IMR-90 (cell line): ENCODE data around the gene MYL2. TPM values are rescaled to one million over a fixed set of nuclear protein-coding genes. Genes with fewer than 3 reads are reported as not detected.

ENCODE experiments used
- ATAC-seq: fragments of 200-7000 bp; cut with Tn5 transposase; 2 replicates; pipeline ENCODE4 v1.9.1; 2020; ENCODE audit warnings: low read depth, mild to moderate bottlenecking, moderate library complexity
- BruUV-seq: library from RNA; stranded (reverse); fragments of 400-500 nt; replicated peaks from 2 replicates; lab custom pipeline; 2021; lab: Mats Ljungman, UMichigan
- CTCF ChIA-PET: fragments of 300-600 bp; formaldehyde crosslinking; extraction: SDS; loops from one replicate; lab custom pipeline; 2021; ENCODE audit warnings: antibody characterized with exemption; lab: Yijun Ruan, JAX
- POLR2A ChIA-PET: fragments of 300-600 bp; sonication (Branson Sonifier 250); formaldehyde crosslinking; loops from one replicate; lab custom pipeline; 2022; ENCODE audit warnings: antibody characterized with exemption; ENCODE audit not compliant: unreplicated experiment; lab: Charles Lee
- DNase-seq: peaks from one replicate; pipeline ENCODE4 v3.0.0; 2013
- H2AFZ ChIP-seq: replicated peaks from 2 replicates; pipeline ENCODE3; 2013; ENCODE audit warnings: low read length, mild to moderate bottlenecking; ENCODE audit not compliant: poor library complexity
- H2AK5ac ChIP-seq: 2 replicates; pipeline ENCODE4 v1.6.1; 2013; ENCODE audit warnings: low read depth, low read length, inconsistent platforms
- H2AK9ac ChIP-seq: replicated peaks from 2 replicates; pipeline ENCODE3; 2013; ENCODE audit warnings: mild to moderate bottlenecking, low read depth, low read length, moderate library complexity; ENCODE audit not compliant: poor library complexity
- H2BK120ac ChIP-seq: 2 replicates; pipeline ENCODE4 v1.6.1; 2013; ENCODE audit warnings: low read depth, low read length, inconsistent platforms
- H2BK15ac ChIP-seq: 3 replicates; pipeline ENCODE4 v1.6.1; 2013; ENCODE audit warnings: low read depth, low read length, inconsistent platforms
- H2BK20ac ChIP-seq: 2 replicates; pipeline ENCODE4 v1.6.1; 2013; ENCODE audit warnings: low read depth, mild to moderate bottlenecking, inconsistent platforms, low read length, moderate library complexity
- H2BK5ac ChIP-seq: 2 replicates; pipeline ENCODE4 v1.6.1; 2013; ENCODE audit warnings: mild to moderate bottlenecking, low read depth, low read length, inconsistent platforms; ENCODE audit not compliant: poor library complexity, severe bottlenecking
- H3K14ac ChIP-seq: replicated peaks from 2 replicates; pipeline ENCODE4 v1.6.1; 2013; ENCODE audit warnings: low read depth, low read length, inconsistent platforms
- H3K18ac ChIP-seq: 2 replicates; pipeline ENCODE4 v1.6.1; 2013; ENCODE audit warnings: low read depth, low read length, control low read depth
- H3K23ac ChIP-seq: 2 replicates; pipeline ENCODE4 v1.6.1; 2013; ENCODE audit warnings: low read depth, low read length, inconsistent platforms
- H3K27ac ChIP-seq: 2 replicates; pipeline ENCODE4 v1.5.1; 2013; ENCODE audit warnings: mild to moderate bottlenecking, control low read depth, low read length; ENCODE audit not compliant: insufficient read depth
- H3K27me3 ChIP-seq: 2 replicates; pipeline ENCODE4 v1.6.1; 2013; ENCODE audit warnings: low read length; ENCODE audit not compliant: control insufficient read depth, insufficient read depth
- H3K36me3 ChIP-seq: 2 replicates; pipeline ENCODE4 v1.6.1; 2013; ENCODE audit warnings: low read length, mixed read lengths; ENCODE audit not compliant: control insufficient read depth, insufficient read depth
- H3K4ac ChIP-seq: 2 replicates; pipeline ENCODE4 v1.6.1; 2013; ENCODE audit warnings: low read depth, low read length, inconsistent platforms
- H3K4me1 ChIP-seq: 2 replicates; pipeline ENCODE4 v1.6.1; 2013; ENCODE audit warnings: low read length, mixed read lengths; ENCODE audit not compliant: control insufficient read depth, insufficient read depth
- H3K4me2 ChIP-seq: 2 replicates; pipeline ENCODE4 v1.6.1; 2013; ENCODE audit warnings: low read depth, mild to moderate bottlenecking, control low read depth, low read length, moderate library complexity
- H3K4me3 ChIP-seq: 2 replicates; pipeline ENCODE4 v1.5.1; 2013; ENCODE audit warnings: low read depth, mild to moderate bottlenecking, control low read depth, low read length, moderate library complexity; ENCODE audit not compliant: insufficient read depth
- H3K56ac ChIP-seq: 2 replicates; pipeline ENCODE4 v1.6.1; 2013; ENCODE audit warnings: low read length, inconsistent platforms; ENCODE audit not compliant: insufficient read depth; ENCODE audit errors: extremely low read depth
- H3K79me1 ChIP-seq, 2 experiments: 2 replicates each; pipeline ENCODE4 v1.6.1; 2013; ENCODE audit warnings: low read length in 2 of 2, inconsistent platforms in 1 of 2, low read depth in 1 of 2
- H3K9ac ChIP-seq: 2 replicates; pipeline ENCODE4 v1.6.1; 2013; ENCODE audit warnings: low read depth, low read length, control low read depth
- H3K9me1 ChIP-seq: 2 replicates; pipeline ENCODE4 v1.6.1; 2013; ENCODE audit warnings: low read length, inconsistent platforms; ENCODE audit not compliant: insufficient read depth
- H3K9me3 ChIP-seq: 2 replicates; pipeline ENCODE4 v1.6.1; 2013; ENCODE audit warnings: low read length; ENCODE audit not compliant: control insufficient read depth, insufficient read depth
- H4K20me1 ChIP-seq: 2 replicates; pipeline ENCODE4 v1.6.1; 2013; ENCODE audit warnings: low read length, inconsistent platforms; ENCODE audit not compliant: insufficient read depth
- H4K5ac ChIP-seq: 2 replicates; pipeline ENCODE4 v1.6.1; 2013; ENCODE audit warnings: mild to moderate bottlenecking, low read depth, low read length, control low read depth
- H4K8ac ChIP-seq, 2 experiments: 2 replicates each; pipeline ENCODE4 v1.6.1; 2013; ENCODE audit warnings: low read depth in 2 of 2, low read length in 2 of 2, control low read depth in 1 of 2, inconsistent platforms in 1 of 2
- H4K91ac ChIP-seq: 2 replicates; pipeline ENCODE4 v1.6.1; 2013; ENCODE audit warnings: low read depth, low read length, inconsistent platforms; ENCODE audit not compliant: insufficient read depth
- BHLHE40 ChIP-seq: fragments of 150-350 bp; IDR thresholded peaks from 2 replicates; pipeline ENCODE4 v1.6.1; 2016; ENCODE audit warnings: mild to moderate bottlenecking, low read depth, low read length
- FOS ChIP-seq: fragments of 150-350 bp; IDR thresholded peaks from 2 replicates; pipeline ENCODE4 v1.6.1; 2016; ENCODE audit warnings: low read depth, low read length
- MAFK ChIP-seq: IDR thresholded peaks from 2 replicates; pipeline ENCODE4 v1.6.1; 2012; ENCODE audit warnings: low read depth, low read length, improper control_type of control experiment
- MXI1 ChIP-seq: IDR thresholded peaks from 2 replicates; pipeline ENCODE4 v1.6.1; 2012; ENCODE audit warnings: low read depth, mild to moderate bottlenecking, low read length, moderate library complexity, borderline replicate concordance
- POLR2A ChIP-seq: IDR thresholded peaks from 2 replicates; pipeline ENCODE4 v1.6.1; 2012; ENCODE audit warnings: mild to moderate bottlenecking, low read depth, low read length
- RCOR1 ChIP-seq: IDR thresholded peaks from 2 replicates; pipeline ENCODE4 v1.6.1; 2012; ENCODE audit warnings: mild to moderate bottlenecking, low read length, improper control_type of control experiment; ENCODE audit not compliant: insufficient replicate concordance
- SMC3 ChIP-seq: fragments of 150-350 bp; IDR thresholded peaks from 2 replicates; pipeline ENCODE4 v1.6.1; 2016; ENCODE audit warnings: low read depth, mild to moderate bottlenecking, antibody characterized with exemption, low read length, moderate library complexity
- USF2 ChIP-seq: fragments of 150-350 bp; IDR thresholded peaks from 2 replicates; pipeline ENCODE4 v1.6.1; 2017; ENCODE audit warnings: mild to moderate bottlenecking, antibody characterized with exemption, low read length, low read depth
- WGBS, 2 experiments: methylation state at CpG; one replicate each; pipeline versions ENCODE4 v1.1.5 to v1.1.7; 2013; ENCODE audit warnings: missing lambda C conversion rate in 2 of 2; ENCODE audit not compliant: insufficient read length in 1 of 2; ENCODE audit errors: extremely low coverage in 2 of 2; 5-methylcytosine and 5-hydroxymethylcytosine counted together
- dilution Hi-C: fragments of 300-500 bp; cut with HindIII; formaldehyde crosslinking; loops from one replicate; pipeline ENCODE4 v1.14.3; 2018; ENCODE audit warnings: low sequenced_read_pairs; ENCODE audit not compliant: unreplicated experiment
- in situ Hi-C: fragments of 300-500 bp; cut with MboI; formaldehyde crosslinking; loops from 3 replicates; pipeline ENCODE4 v1.14.3; 2019; ENCODE audit warnings: low sequenced_read_pairs, inconsistent platforms, mixed read lengths
- intact Hi-C: fragments of 100-400 bp; cut with micrococcal nuclease; formaldehyde crosslinking; loops from 2 replicates; pipeline ENCODE4 v1.10.0; 2022
- polyA plus RNA-seq, 3 experiments: library from polyadenylated mRNA; depleted of rRNA; stranded (reverse); fragments of >200 nt; gene quantifications; 2 replicates each; pipeline ENCODE4 v1.2.3, GENCODE V29; 2012; ENCODE audit warnings: low replicate concordance in 1 of 3
- total RNA-seq: library from RNA; depleted of rRNA; stranded (reverse); fragments of >200 nt; gene quantifications from 2 replicates; pipeline ENCODE4 v1.2.3, GENCODE V29; 2012
- TF ChIP-seq, protein P1 (sequence below): conservative IDR thresholded peaks from 2 replicates; pipeline ENCODE4 v1.5.1; 2012; ENCODE audit warnings: mild to moderate bottlenecking, low read depth, low read length, improper control_type of control experiment

Gene MYL2
- total and polyA plus RNA-seq, 2 of the 4 experiments (the other 2 are of a cell fraction), result not detected

GRCh38 chr12:110941391-110941790, 21.0 kb upstream of the MYL2 start:
- Histone ChIP-seq H3K4me2 (no peak overlapping the region), H3K4me1 (no peaks in the 10 kb centered on the region), H3K27me3 (peaks cover 2% of the 10 kb centered on the region), H4K5ac (no peak overlapping the region), H3K27ac (no peak overlapping the region), H2AK5ac (no peak overlapping the region), H2AFZ (no peak overlapping the region), H3K23ac (no peak overlapping the region), H3K18ac (no peak overlapping the region), H3K9me1 (no peaks in the 10 kb centered on the region), H3K4me3 (no peak overlapping the region), H2BK120ac (no peak overlapping the region), H4K20me1 (no peaks in the 10 kb centered on the region), H2BK20ac (no peak overlapping the region), H2BK15ac (no peak overlapping the region), H3K9ac (no peak overlapping the region), H3K79me1 (no peaks in the 10 kb centered on the region), H2AK9ac (no peak overlapping the region), H2BK5ac (no peak overlapping the region), H3K36me3 (no peaks in the 10 kb centered on the region), H4K8ac (no peak overlapping the region), H3K9me3 (no peaks in the 10 kb centered on the region), H3K4ac (no peak overlapping the region), H4K91ac (no peak overlapping the region), H3K14ac (no peak overlapping the region), H3K56ac (no peak overlapping the region)
- DNase-seq (no peak), ATAC-seq (no peak)
- intact Hi-C loops (no loop called here), in situ Hi-C loops (no loop called here), dilution Hi-C loops (no loop called here)
- TF ChIP-seq USF2 (no peak), FOS (no peak), SMC3 (no peak), POLR2A (no peak), MAFK (no peak), BHLHE40 (no peak), MXI1 (no peak), RCOR1 (no peak)
- TF ChIP-seq, protein P1, sequence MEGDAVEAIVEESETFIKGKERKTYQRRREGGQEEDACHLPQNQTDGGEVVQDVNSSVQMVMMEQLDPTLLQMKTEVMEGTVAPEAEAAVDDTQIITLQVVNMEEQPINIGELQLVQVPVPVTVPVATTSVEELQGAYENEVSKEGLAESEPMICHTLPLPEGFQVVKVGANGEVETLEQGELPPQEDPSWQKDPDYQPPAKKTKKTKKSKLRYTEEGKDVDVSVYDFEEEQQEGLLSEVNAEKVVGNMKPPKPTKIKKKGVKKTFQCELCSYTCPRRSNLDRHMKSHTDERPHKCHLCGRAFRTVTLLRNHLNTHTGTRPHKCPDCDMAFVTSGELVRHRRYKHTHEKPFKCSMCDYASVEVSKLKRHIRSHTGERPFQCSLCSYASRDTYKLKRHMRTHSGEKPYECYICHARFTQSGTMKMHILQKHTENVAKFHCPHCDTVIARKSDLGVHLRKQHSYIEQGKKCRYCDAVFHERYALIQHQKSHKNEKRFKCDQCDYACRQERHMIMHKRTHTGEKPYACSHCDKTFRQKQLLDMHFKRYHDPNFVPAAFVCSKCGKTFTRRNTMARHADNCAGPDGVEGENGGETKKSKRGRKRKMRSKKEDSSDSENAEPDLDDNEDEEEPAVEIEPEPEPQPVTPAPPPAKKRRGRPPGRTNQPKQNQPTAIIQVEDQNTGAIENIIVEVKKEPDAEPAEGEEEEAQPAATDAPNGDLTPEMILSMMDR, result no peak
- CTCF ChIA-PET, result no interaction called here
- no CpG with 5 or more reads among the region's 6 CpGs for WGBS, 2 experiments
- POLR2A ChIA-PET, result no interaction called here
- no TSS peak for BruUV-seq
